SK-N-SH treated with all-trans-retinoic acid at 6 μM for 48 hours (cell line): ENCODE data around the gene ANKRD13D.

Experiments used
- ATAC-seq: fragments of 200-7000 bp; cut with Tn5 transposase; 3 replicates; pipeline ENCODE4 v1.9.1; 2020; ENCODE audit warnings: mild to moderate bottlenecking, moderate library complexity
- BACH2 ChIP-seq: fragments of 250-450 bp; sonication (Bioruptor Pico); IDR thresholded peaks from 2 replicates; pipeline ENCODE4 v1.9.0; 2021; ENCODE audit warnings: mild to moderate bottlenecking, borderline replicate concordance
- CSDC2 ChIP-seq: fragments of 250-450 bp; sonication (Bioruptor Pico); IDR thresholded peaks from 2 replicates; pipeline ENCODE4 v1.5.0; 2020; ENCODE audit warnings: mild to moderate bottlenecking, moderate library complexity
- CSRNP3 ChIP-seq: fragments of 250-450 bp; sonication (Bioruptor Pico); IDR thresholded peaks from 2 replicates; pipeline ENCODE4 v1.5.1; 2021; ENCODE audit warnings: mild to moderate bottlenecking, moderate library complexity
- ESRRG ChIP-seq: fragments of 250-450 bp; sonication (Bioruptor Pico); IDR thresholded peaks from 2 replicates; pipeline ENCODE4 v1.6.1; 2021; ENCODE audit warnings: mild to moderate bottlenecking
- GLIS3 ChIP-seq: fragments of 250-450 bp; sonication (Bioruptor Pico); IDR thresholded peaks from 2 replicates; pipeline ENCODE4 v1.5.0; 2020; ENCODE audit warnings: mild to moderate bottlenecking, moderate library complexity
- ISL1 ChIP-seq: fragments of 250-450 bp; sonication (Bioruptor Pico); IDR thresholded peaks from 2 replicates; pipeline ENCODE4 v2.1.2; 2022; ENCODE audit warnings: mild to moderate bottlenecking, moderate library complexity
- OSR1 ChIP-seq: fragments of 250-450 bp; sonication (Bioruptor Pico); IDR thresholded peaks from 2 replicates; pipeline ENCODE4 v1.8.0; 2022; ENCODE audit warnings: moderate library complexity, mild to moderate bottlenecking, inconsistent platforms
- PATZ1 ChIP-seq: fragments of 250-450 bp; sonication (Bioruptor Pico); IDR thresholded peaks from 2 replicates; pipeline ENCODE4 v1.8.0; 2020; ENCODE audit warnings: mild to moderate bottlenecking, moderate library complexity, borderline replicate concordance
- PPARA ChIP-seq: fragments of 250-450 bp; sonication (Bioruptor Pico); IDR thresholded peaks from 2 replicates; pipeline ENCODE4 v1.5.0; 2020; ENCODE audit warnings: mild to moderate bottlenecking, borderline replicate concordance
- RARB ChIP-seq: fragments of 250-450 bp; sonication (Bioruptor Pico); IDR thresholded peaks from 2 replicates; pipeline ENCODE4 v1.8.0; 2021; ENCODE audit warnings: mild to moderate bottlenecking, moderate library complexity
- SNAI2 ChIP-seq: fragments of 250-450 bp; sonication (Bioruptor Pico); IDR thresholded peaks from 2 replicates; pipeline ENCODE4 v1.5.0; 2020; ENCODE audit warnings: mild to moderate bottlenecking, moderate library complexity
- TCF4 ChIP-seq: fragments of 250-450 bp; sonication (Bioruptor Pico); IDR thresholded peaks from 2 replicates; pipeline ENCODE4 v1.8.0; 2021; ENCODE audit warnings: mild to moderate bottlenecking, moderate library complexity, borderline replicate concordance
- TOX ChIP-seq: fragments of 250-450 bp; sonication (Bioruptor Pico); IDR thresholded peaks from 2 replicates; pipeline ENCODE4 v1.8.0; 2021; ENCODE audit warnings: mild to moderate bottlenecking, moderate library complexity, borderline replicate concordance
- ZC3H10 ChIP-seq: fragments of 250-450 bp; sonication (Bioruptor Pico); IDR thresholded peaks from 2 replicates; pipeline ENCODE4 v1.5.1; 2021; ENCODE audit warnings: mild to moderate bottlenecking, moderate library complexity
- ZFP3 ChIP-seq: fragments of 250-450 bp; sonication (Bioruptor Pico); IDR thresholded peaks from 2 replicates; pipeline ENCODE4 v1.5.0; 2020; ENCODE audit warnings: mild to moderate bottlenecking, moderate library complexity
- ZNF565 ChIP-seq: fragments of 450-650 bp; formaldehyde crosslinking; conservative IDR thresholded peaks from 2 replicates; pipeline ENCODE4 v1.5.0; 2020; ENCODE audit warnings: low read depth, mild to moderate bottlenecking, moderate library complexity
- ZNF70 ChIP-seq: fragments of 450-650 bp; formaldehyde crosslinking; IDR thresholded peaks from 2 replicates; pipeline ENCODE4 v1.5.0; 2020; ENCODE audit warnings: mild to moderate bottlenecking, moderate library complexity
- ZNF8 ChIP-seq: fragments of 450-650 bp; formaldehyde crosslinking; IDR thresholded peaks from 2 replicates; pipeline ENCODE4 v1.5.0; 2020; ENCODE audit warnings: mild to moderate bottlenecking, moderate library complexity
- TF ChIP-seq, protein P1 (sequence below): fragments of 250-450 bp; sonication (Bioruptor Pico); IDR thresholded peaks from 2 replicates; pipeline ENCODE4 v1.5.0; 2020; ENCODE audit warnings: mild to moderate bottlenecking, moderate library complexity
- TF ChIP-seq, protein P2 (sequence below): fragments of 250-450 bp; sonication (Bioruptor Pico); IDR thresholded peaks from 2 replicates; pipeline ENCODE4 v1.8.0; 2021; ENCODE audit warnings: low read depth, mild to moderate bottlenecking, moderate library complexity, borderline replicate concordance

The ANKRD13D gene

GRCh38 chr11:67288452-67289225 lies 464 bp upstream of the ANKRD13D start:
- peak; percentile 83 for ATAC-seq
- TF ChIP-seq ESRRG (CRISPR knock-in tag) (0 out of 2 replicates have a peak, but pooled peaks have one; percentile 73), CSDC2 (CRISPR knock-in tag) (no peak), TCF4 (CRISPR knock-in tag) (no peak), PPARA (no peak), SNAI2 (CRISPR knock-in tag) (0 out of 2 replicates have a peak, but pooled peaks have one; percentile 29), ZNF70 (CRISPR knock-in tag) (no peak), ZFP3 (CRISPR knock-in tag) (peak; percentile 83)
- TF ChIP-seq, protein P1, sequence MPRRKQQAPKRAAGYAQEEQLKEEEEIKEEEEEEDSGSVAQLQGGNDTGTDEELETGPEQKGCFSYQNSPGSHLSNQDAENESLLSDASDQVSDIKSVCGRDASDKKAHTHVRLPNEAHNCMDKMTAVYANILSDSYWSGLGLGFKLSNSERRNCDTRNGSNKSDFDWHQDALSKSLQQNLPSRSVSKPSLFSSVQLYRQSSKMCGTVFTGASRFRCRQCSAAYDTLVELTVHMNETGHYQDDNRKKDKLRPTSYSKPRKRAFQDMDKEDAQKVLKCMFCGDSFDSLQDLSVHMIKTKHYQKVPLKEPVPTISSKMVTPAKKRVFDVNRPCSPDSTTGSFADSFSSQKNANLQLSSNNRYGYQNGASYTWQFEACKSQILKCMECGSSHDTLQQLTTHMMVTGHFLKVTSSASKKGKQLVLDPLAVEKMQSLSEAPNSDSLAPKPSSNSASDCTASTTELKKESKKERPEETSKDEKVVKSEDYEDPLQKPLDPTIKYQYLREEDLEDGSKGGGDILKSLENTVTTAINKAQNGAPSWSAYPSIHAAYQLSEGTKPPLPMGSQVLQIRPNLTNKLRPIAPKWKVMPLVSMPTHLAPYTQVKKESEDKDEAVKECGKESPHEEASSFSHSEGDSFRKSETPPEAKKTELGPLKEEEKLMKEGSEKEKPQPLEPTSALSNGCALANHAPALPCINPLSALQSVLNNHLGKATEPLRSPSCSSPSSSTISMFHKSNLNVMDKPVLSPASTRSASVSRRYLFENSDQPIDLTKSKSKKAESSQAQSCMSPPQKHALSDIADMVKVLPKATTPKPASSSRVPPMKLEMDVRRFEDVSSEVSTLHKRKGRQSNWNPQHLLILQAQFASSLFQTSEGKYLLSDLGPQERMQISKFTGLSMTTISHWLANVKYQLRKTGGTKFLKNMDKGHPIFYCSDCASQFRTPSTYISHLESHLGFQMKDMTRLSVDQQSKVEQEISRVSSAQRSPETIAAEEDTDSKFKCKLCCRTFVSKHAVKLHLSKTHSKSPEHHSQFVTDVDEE (CRISPR knock-in tag): 0 out of 2 replicates have a peak, but pooled peaks have one; percentile 20
- TF ChIP-seq, all 23 proteins: peak for 4

- ATAC-seq: peak; percentile 13; the same call in 2 of the 3 replicates
- TF ChIP-seq OSR1 (CRISPR knock-in tag): no peak
Measured at GRCh38 chr11:67289651-67290479, 762 bp downstream of the ANKRD13D start.

DNA sequence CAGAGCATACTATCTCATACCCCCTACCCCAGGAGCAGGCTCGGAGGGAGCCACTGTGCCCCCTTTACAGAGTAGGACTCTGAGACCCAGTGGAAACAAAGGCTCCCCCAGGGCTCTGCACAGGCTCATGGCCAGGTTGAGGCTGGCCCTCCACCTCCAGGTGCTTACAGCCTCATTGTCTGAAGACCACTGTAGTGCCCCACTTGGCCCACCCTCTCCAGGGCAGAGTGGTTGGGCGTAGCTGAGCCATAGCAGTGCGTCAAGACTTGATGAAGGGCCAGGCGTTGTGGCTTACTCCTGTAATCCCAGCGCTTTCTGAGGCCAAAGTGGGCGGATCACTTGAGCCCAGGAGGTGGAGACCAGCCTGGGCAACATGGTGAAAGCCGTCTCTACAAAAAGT lies 1.7 kb downstream of the ANKRD13D start:
- no peak for TF ChIP-seq ESRRG (CRISPR knock-in tag)
- no peak for TF ChIP-seq ZFP3 (CRISPR knock-in tag)
- TF ChIP-seq RARB (CRISPR knock-in tag): no peak
- TF ChIP-seq BACH2 (CRISPR knock-in tag): no peak
- no peak for TF ChIP-seq TOX (CRISPR knock-in tag)
- no peak for TF ChIP-seq OSR1 (CRISPR knock-in tag)
- TF ChIP-seq CSRNP3 (CRISPR knock-in tag): no peak
- no peak for TF ChIP-seq PPARA
- TF ChIP-seq ZNF8 (CRISPR knock-in tag): no peak
- no peak for TF ChIP-seq ISL1 (CRISPR knock-in tag)
- TF ChIP-seq ZNF565 (CRISPR knock-in tag): no peak
- TF ChIP-seq, protein P2, sequence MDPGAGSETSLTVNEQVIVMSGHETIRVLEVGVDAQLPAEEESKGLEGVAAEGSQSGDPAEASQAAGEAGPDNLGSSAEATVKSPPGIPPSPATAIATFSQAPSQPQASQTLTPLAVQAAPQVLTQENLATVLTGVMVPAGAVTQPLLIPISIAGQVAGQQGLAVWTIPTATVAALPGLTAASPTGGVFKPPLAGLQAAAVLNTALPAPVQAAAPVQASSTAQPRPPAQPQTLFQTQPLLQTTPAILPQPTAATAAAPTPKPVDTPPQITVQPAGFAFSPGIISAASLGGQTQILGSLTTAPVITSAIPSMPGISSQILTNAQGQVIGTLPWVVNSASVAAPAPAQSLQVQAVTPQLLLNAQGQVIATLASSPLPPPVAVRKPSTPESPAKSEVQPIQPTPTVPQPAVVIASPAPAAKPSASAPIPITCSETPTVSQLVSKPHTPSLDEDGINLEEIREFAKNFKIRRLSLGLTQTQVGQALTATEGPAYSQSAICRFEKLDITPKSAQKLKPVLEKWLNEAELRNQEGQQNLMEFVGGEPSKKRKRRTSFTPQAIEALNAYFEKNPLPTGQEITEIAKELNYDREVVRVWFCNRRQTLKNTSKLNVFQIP (CRISPR knock-in tag): no peak
- no peak for TF ChIP-seq SNAI2 (CRISPR knock-in tag)
- TF ChIP-seq ZNF70 (CRISPR knock-in tag): no peak
- TF ChIP-seq TCF4 (CRISPR knock-in tag): no peak
- no peak for TF ChIP-seq GLIS3 (CRISPR knock-in tag)
- no peak for TF ChIP-seq ZC3H10 (CRISPR knock-in tag)
- no peak for ATAC-seq

DNA sequence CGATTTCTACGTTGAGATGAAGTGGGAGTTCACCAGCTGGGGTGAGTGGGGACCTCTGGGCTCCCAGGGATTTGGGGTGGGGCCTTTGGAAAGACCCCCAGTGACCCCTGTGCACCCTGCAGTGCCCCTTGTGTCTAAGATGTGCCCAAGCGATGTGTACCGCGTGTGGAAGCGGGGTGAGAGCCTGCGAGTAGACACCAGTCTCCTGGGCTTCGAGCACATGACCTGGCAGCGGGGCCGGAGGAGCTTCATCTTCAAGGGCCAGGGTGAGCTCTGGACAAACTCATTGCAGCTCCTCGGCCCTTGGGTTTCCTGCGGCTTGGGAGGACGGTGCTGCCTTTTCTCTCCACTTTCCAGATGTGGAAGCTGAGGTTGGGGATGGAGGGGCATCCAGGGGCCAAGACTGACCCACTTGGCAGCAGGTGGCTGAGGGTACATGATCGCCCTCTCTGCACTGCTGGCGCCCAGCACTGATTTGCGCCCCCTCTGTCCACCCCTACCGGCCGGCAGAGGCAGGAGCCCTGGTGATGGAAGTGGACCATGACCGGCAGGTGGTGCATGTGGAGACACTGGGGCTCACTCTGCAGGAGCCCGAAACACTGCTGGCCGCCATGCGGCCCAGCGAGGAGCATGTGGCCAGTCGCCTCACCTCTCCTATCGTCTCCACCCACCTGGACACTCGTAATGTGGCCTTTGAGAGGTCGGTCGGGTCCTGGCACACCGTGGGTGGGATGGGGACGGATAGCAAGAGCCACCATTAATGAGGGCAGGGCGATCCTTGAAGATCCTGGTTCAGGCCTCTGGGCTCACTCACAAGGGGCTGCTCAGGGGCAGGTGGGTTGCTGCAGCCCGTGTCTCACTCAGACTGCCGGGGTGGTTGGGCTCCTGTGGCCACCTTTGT lies 2.6 kb downstream of the ANKRD13D start:
- ATAC-seq: no peak
- TF ChIP-seq ISL1 (CRISPR knock-in tag) (no peak), PPARA (no peak), SNAI2 (CRISPR knock-in tag) (no peak), ZC3H10 (CRISPR knock-in tag) (no peak), TCF4 (CRISPR knock-in tag) (no peak), PATZ1 (no peak), OSR1 (CRISPR knock-in tag) (no peak), TOX (CRISPR knock-in tag) (no peak)
- TF ChIP-seq, protein P2 (CRISPR knock-in tag): no peak
